Astrocyte of the spinal cord (primary cell): ENCODE results near the gene GP1BA.

Source experiments
- DNase-seq: peaks from one replicate; pipeline ENCODE4 v3.0.0; 2011; ENCODE audit warnings: low read depth, low spot score
- H3K4me3 ChIP-seq: 2 replicates; pipeline ENCODE4 v1.5.1; 2011; ENCODE audit warnings: low read depth, mild to moderate bottlenecking, low read length, moderate library complexity
- in situ Hi-C: cut with HindIII; loops from 2 replicates; pipeline ENCODE4 v1.10.0; 2017; ENCODE audit warnings: low sequenced_read_pairs
- TF ChIP-seq, protein P1 (sequence below): IDR thresholded peaks from 2 replicates; pipeline ENCODE4 v1.5.1; 2012; ENCODE audit warnings: low read depth, mild to moderate bottlenecking, low read length, inconsistent platforms

Gene GP1BA

DNA sequence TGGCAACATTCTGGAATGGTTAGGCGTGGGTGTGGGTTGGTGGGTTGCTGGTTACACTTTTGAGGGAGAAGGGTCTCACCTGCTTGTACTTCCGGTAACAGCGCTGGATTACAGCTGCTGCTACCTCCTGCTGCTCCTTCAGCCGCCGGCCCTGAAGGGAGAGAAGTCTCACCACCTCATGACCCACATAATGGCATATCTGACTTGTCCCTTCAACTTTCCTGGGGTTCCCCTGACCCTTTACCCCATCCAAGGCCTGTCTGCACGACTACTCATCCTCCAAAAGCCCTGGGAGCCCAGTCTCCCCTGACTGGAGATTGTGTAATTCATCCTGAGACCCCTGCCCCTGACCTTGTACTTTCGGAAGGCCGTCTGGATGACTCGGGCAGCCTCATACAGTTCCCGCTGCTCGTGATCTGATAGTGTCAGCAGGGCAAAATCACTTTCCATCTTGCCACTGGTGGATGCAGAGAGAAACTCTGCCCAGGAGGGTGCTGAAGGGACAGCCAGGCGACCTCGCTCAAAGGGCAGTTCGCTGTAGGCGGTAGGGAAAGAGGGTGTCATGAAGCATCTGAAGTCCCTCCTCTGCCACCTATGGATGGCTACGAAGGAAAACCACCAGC lies 37.6 kb downstream of the GP1BA start:
- in situ Hi-C loops = no loop called here
- TF ChIP-seq, protein P1, sequence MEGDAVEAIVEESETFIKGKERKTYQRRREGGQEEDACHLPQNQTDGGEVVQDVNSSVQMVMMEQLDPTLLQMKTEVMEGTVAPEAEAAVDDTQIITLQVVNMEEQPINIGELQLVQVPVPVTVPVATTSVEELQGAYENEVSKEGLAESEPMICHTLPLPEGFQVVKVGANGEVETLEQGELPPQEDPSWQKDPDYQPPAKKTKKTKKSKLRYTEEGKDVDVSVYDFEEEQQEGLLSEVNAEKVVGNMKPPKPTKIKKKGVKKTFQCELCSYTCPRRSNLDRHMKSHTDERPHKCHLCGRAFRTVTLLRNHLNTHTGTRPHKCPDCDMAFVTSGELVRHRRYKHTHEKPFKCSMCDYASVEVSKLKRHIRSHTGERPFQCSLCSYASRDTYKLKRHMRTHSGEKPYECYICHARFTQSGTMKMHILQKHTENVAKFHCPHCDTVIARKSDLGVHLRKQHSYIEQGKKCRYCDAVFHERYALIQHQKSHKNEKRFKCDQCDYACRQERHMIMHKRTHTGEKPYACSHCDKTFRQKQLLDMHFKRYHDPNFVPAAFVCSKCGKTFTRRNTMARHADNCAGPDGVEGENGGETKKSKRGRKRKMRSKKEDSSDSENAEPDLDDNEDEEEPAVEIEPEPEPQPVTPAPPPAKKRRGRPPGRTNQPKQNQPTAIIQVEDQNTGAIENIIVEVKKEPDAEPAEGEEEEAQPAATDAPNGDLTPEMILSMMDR = no peak
- H3K4me3 ChIP-seq = peak overlapping the region; percentile 65
- peak; percentile 40 for DNase-seq

DNA sequence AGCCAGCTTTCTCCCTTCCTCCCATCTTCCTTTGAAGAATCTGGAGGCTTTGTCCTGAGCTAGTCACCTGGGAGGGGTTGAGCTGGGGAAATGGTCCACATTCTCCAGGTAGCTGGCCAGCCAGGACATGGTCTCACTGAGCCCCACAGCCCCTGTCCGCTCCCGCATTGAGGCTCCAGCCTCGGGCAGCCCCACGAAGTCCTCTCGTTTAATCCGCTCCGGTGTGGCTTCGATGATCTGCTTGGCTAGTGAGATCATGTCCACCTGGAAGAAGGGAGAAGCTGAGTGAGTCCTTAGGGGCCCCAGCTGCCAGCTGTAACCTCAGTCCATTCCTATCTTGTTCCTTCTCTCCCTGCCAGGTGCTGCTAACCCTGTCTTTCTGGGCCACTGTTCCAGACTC lies 38.2 kb downstream of the GP1BA start:
- no peak overlapping the region for H3K4me3 ChIP-seq
- no peak for DNase-seq
- TF ChIP-seq, protein P1 = no peak
- in situ Hi-C loops = no loop called here

- in situ Hi-C loops = no loop called here
- TF ChIP-seq, protein P1 = no peak
- no peak for DNase-seq
- H3K4me3 ChIP-seq = no peak overlapping the region
These were observed 39.7 kb downstream of the GP1BA start for GRCh38 chr17:4971826-4972225.

GRCh38 chr17:4972322-4972721 lies 40.2 kb downstream of the GP1BA start:
- in situ Hi-C loops = no loop called here
- TF ChIP-seq, protein P1 = no peak
- no peak for DNase-seq
- no peak overlapping the region for H3K4me3 ChIP-seq

DNA sequence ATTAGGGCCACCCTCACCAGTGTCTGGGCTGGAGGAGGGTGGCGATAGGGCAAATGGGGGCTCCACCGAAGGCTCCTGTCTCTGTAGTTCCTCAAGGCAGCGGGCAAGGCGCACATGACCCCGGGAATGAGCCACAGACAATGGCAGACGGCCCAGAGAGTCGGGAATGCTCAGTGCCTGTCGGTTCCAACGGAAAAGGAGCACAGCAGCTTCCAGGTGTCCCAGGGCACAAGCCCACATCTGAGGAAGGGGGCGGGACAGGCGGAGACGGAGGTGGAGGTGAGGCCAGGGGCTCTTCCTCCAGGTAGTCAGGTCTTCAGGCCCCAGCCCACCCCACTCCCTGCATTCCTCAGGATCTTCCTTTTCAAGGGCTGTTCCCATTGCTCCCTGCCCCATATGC lies 40.7 kb downstream of the GP1BA start:
- no peak for DNase-seq
- TF ChIP-seq, protein P1 = no peak
- in situ Hi-C loops = no loop called here
- no peak overlapping the region for H3K4me3 ChIP-seq

GRCh38 chr17:4973256-4974114 lies 41.4 kb downstream of the GP1BA start:
- in situ Hi-C loops = no loop called here
- no peak overlapping the region for H3K4me3 ChIP-seq
- TF ChIP-seq, protein P1 = no peak

More at GRCh38 chr17:4973256-4974114, 41.4 kb downstream of the GP1BA start:
- no peak for DNase-seq
